CD4-positive, alpha-beta T cell (primary cell): ENCODE measurements around the gene TLE1. TPM values are rescaled to one million over a fixed set of nuclear protein-coding genes. Genes with fewer than 3 reads are reported as not detected.
"Not testable (repeated sequence)": the region's sequence is repeated elsewhere in the genome, so short reads cannot be mapped to it uniquely, and the experiment has no call there.

Experiments used
- ATAC-seq: fragments of 200-7000 bp; cut with Tn5 transposase; one replicate; pipeline ENCODE4 v1.10.0; 2022; ENCODE audit warnings: mild to moderate bottlenecking; ENCODE audit not compliant: poor library complexity
- CTCF ChIA-PET: fragments of 350-600 bp; sonication (Branson Sonifier 250); formaldehyde crosslinking; loops from one replicate; lab custom pipeline; 2021; ENCODE audit warnings: antibody characterized with exemption, inconsistent platforms; lab: Charles Lee
- POLR2A ChIA-PET: fragments of 350-600 bp; sonication (Branson Sonifier 250); formaldehyde crosslinking; loops from one replicate; lab custom pipeline; 2021; ENCODE audit warnings: antibody characterized with exemption, inconsistent platforms; lab: Charles Lee
- DNase-seq, 14 experiments: peaks; one replicate each; pipeline ENCODE4 v3.0.0-alpha.2; 2013 to 2020; ENCODE audit warnings: mixed read lengths in 2 of 14
- H3K27ac ChIP-seq, 2 donors: one replicate each; pipeline versions ENCODE4 v1.5.1 to v1.7.0; 2013; ENCODE audit warnings: low read length in 2 of 2, low read depth in 1 of 2, mild to moderate bottlenecking in 1 of 2
- H3K27me3 ChIP-seq, 2 experiments: 1 replicate in 1 of 2; 2 replicates in 1 of 2; pipeline versions ENCODE4 v1.6.1 to v1.7.0; 2013; ENCODE audit warnings: low read length in 2 of 2, control low read depth in 1 of 2, mild to moderate bottlenecking in 1 of 2, moderate library complexity in 1 of 2; ENCODE audit not compliant: insufficient read depth in 2 of 2, control insufficient read depth in 1 of 2
- H3K36me3 ChIP-seq: one replicate; pipeline ENCODE4 v1.6.1; 2013; ENCODE audit warnings: low read length, control low read depth; ENCODE audit not compliant: insufficient read depth
- H3K4me1 ChIP-seq: one replicate; pipeline ENCODE4 v1.6.1; 2013; ENCODE audit warnings: low read length, control low read depth; ENCODE audit not compliant: insufficient read depth
- H3K4me3 ChIP-seq: one replicate; pipeline ENCODE4 v1.5.1; 2013; ENCODE audit warnings: mild to moderate bottlenecking, low read length, moderate library complexity
- H3K9me3 ChIP-seq, 2 experiments: 1 replicate in 1 of 2; 2 replicates in 1 of 2; pipeline versions ENCODE4 v1.6.1 to v1.7.0; 2013; ENCODE audit warnings: low read length in 2 of 2, mild to moderate bottlenecking in 2 of 2, control low read depth in 1 of 2, moderate library complexity in 1 of 2; ENCODE audit not compliant: control insufficient read depth in 1 of 2, insufficient read depth in 1 of 2
- H3K27ac Mint-ChIP-seq: one replicate; pipeline ENCODE4 v1.8.0; 2020; ENCODE audit warnings: mixed read lengths
- H3K27me3 Mint-ChIP-seq: one replicate; pipeline ENCODE4 v1.8.0; 2021; ENCODE audit warnings: mixed read lengths
- H3K36me3 Mint-ChIP-seq: one replicate; pipeline ENCODE4 v1.8.0; 2021; ENCODE audit warnings: low read depth, mixed read lengths
- H3K4me1 Mint-ChIP-seq: one replicate; pipeline ENCODE4 v1.8.0; 2021; ENCODE audit warnings: low read depth, mixed read lengths
- H3K4me3 Mint-ChIP-seq: one replicate; pipeline ENCODE4 v1.8.0; 2020; ENCODE audit warnings: mild to moderate bottlenecking, mixed read lengths
- H3K9me3 Mint-ChIP-seq: one replicate; pipeline ENCODE4 v1.8.0; 2020; ENCODE audit warnings: mixed read lengths
- CTCF ChIP-seq: fragments of 200-600 bp; IDR thresholded peaks from one replicate; pipeline ENCODE4 v1.8.0; 2022; ENCODE audit warnings: antibody characterized with exemption, mild to moderate bottlenecking
- intact Hi-C, 2 experiments: fragments of 100-400 bp; cut with DNase I in 1 of 2; cut with micrococcal nuclease in 1 of 2; formaldehyde crosslinking; loops; one replicate each; pipeline versions ENCODE4 v1.15.1 to v1.9.0; 2023 to 2025; cut with DNase I, micrococcal nuclease
- total RNA-seq, 174 experiments: library from RNA in 2 of 174; stranded (reverse) in 2 of 174; gene quantifications; one replicate each; pipeline ENCODE4 v1.2.3 and lab custom pipeline; 2021 to 2026

The TLE1 gene
- total RNA-seq, 2 experiments from 2014 or later: 3.4 to 3.5 TPM

- H3K27me3 ChIP-seq: no peaks in the 10 kb centered on the region
- peaks cover 0 to 4% of the 10 kb centered on the region in 2 experiments for H3K9me3 ChIP-seq
- no peaks in the 10 kb centered on the region for H3K36me3 ChIP-seq
- intact Hi-C loops: no loop called here
- no peak overlapping the region for H3K4me3 Mint-ChIP-seq
- H3K4me1 ChIP-seq: no peaks in the 10 kb centered on the region
- no peak overlapping the region for H3K4me3 ChIP-seq
- H3K9me3 Mint-ChIP-seq: no peaks in the 10 kb centered on the region
- ChIA-PET CTCF (no interaction called here), POLR2A (no interaction called here)
- H3K27me3 Mint-ChIP-seq: no peaks in the 10 kb centered on the region
- TF ChIP-seq CTCF: no peak
- no peak for DNase-seq
- H3K27ac Mint-ChIP-seq: no peak overlapping the region
- no peak for ATAC-seq
- no peak overlapping the region for H3K27ac ChIP-seq
- no peaks in the 10 kb centered on the region for H3K4me1 Mint-ChIP-seq
- H3K36me3 Mint-ChIP-seq: no peaks in the 10 kb centered on the region
Observed at GRCh38 chr9:81649475-81650240, 39.7 kb downstream of the TLE1 start.

DNA sequence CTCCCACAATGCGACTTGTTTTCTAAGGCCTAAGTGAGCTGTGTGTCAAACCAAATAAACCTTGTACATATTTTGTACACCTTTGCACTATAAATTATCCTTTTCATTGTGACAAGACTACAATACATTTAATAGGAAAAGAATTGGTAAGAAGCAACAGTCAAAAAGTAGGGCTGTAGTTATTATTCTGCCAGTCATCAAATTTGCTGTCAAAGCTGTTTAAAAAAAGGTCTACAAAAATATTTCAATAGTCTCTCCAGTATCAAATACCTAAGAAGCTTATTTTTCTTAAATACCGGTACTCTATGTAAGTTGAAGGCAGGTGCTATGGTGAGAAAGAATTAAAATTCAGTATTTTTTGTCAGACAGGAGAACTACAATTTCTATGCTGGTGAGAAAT is 40.5 kb downstream of the TLE1 start:
- Mint-ChIP-seq H3K9me3 (no peaks in the 10 kb centered on the region), H3K4me1 (no peaks in the 10 kb centered on the region), H3K27ac (no peak overlapping the region), H3K4me3 (no peak overlapping the region), H3K36me3 (no peaks in the 10 kb centered on the region), H3K27me3 (no peaks in the 10 kb centered on the region)
- ATAC-seq (no peak), DNase-seq (no peak)
- no peaks in the 10 kb centered on the region for H3K36me3 ChIP-seq
- H3K27me3 ChIP-seq: no peaks in the 10 kb centered on the region
- H3K27ac ChIP-seq: no peak overlapping the region
- H3K4me1 ChIP-seq: no peaks in the 10 kb centered on the region
- intact Hi-C loops: no loop called here
- no peak for TF ChIP-seq CTCF
- ChIA-PET POLR2A (no interaction called here), CTCF (no interaction called here)
- H3K9me3 ChIP-seq: no peaks in the 10 kb centered on the region
- H3K4me3 ChIP-seq: no peak overlapping the region

DNA sequence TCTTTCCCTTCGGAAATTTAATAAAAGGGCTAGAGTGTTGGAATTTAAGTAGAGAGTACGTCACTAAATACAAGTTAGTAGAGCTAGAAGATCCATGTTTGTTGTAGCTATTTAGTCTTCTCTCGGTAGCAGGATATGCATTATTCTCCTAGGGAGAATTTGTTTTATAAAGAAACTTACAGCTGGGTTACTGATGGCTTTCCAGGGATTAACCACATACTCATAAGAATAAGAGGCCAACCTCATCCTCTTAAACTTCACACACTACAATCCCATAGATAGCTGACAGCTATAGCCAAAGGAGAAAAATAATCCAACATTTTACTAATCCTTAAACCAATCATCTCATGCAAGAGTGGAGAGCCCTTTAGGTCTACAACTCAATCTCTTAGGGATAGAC is 43.0 kb downstream of the TLE1 start:
- POLR2A ChIA-PET: no interaction called here
- peaks cover 0 to 4% of the 10 kb centered on the region in 2 experiments for H3K9me3 ChIP-seq
- Mint-ChIP-seq H3K4me3 (no peak overlapping the region), H3K4me1 (no peaks in the 10 kb centered on the region), H3K9me3 (peaks cover 2% of the 10 kb centered on the region), H3K27ac (no peak overlapping the region), H3K27me3 (no peaks in the 10 kb centered on the region), H3K36me3 (no peaks in the 10 kb centered on the region)
- ATAC-seq (no peak), DNase-seq (no peak)
- CTCF ChIA-PET: no interaction called here
- H3K27me3 ChIP-seq: no peaks in the 10 kb centered on the region
- no peak overlapping the region for H3K4me3 ChIP-seq
- TF ChIP-seq CTCF: no peak
- intact Hi-C loops: no loop called here
- H3K27ac ChIP-seq: no peak overlapping the region
- no peaks in the 10 kb centered on the region for H3K36me3 ChIP-seq
- no peaks in the 10 kb centered on the region for H3K4me1 ChIP-seq

- H3K27me3 ChIP-seq, H3K27me3 Mint-ChIP-seq, H3K36me3 ChIP-seq, H3K4me3 ChIP-seq, H3K4me1 ChIP-seq, H3K9me3 ChIP-seq, ATAC-seq, H3K27ac Mint-ChIP-seq, H3K27ac ChIP-seq, H3K4me1 Mint-ChIP-seq, DNase-seq, H3K9me3 Mint-ChIP-seq, CTCF ChIA-PET, H3K4me3 Mint-ChIP-seq, H3K36me3 Mint-ChIP-seq, intact Hi-C loops, POLR2A ChIA-PET: not testable (repeated sequence)
Observed at GRCh38 chr9:81644513-81644912, 44.8 kb downstream of the TLE1 start.
